ENCODE measurements around the gene CACNA2D4. TPM values are rescaled to one million over a fixed set of nuclear protein-coding genes. Genes with fewer than 3 reads are reported as not detected.
A peak's percentile ranks its signal among the peaks of the same experiment; 100 is the strongest.

CACNA2D4 gene
- total and polyA plus RNA-seq, 5 donors from 2014 or later: 2.9 to 10.4 (median 6.4) TPM

- Mint-ChIP-seq H3K27me3 (peaks cover 12% of the 10 kb centered on the region), H3K4me1 (peaks cover 0 to 40% (median 20%) of the 10 kb centered on the region in 4 donors), H3K9me3 (no peaks in the 10 kb centered on the region), H3K27ac (no peak overlapping the region), H3K36me3 (peaks cover 7% of the 10 kb centered on the region), H3K4me3 (peak overlapping the region in 1 of 4 donors; percentile 34)
- Histone ChIP-seq H3K27ac (ENCODE audit: insufficient read depth, low read length, poor library complexity, severe bottlenecking) (no peak overlapping the region), H3K4me3 (ENCODE audit: low read depth, low read length) (no peak overlapping the region), H3K4me1 (ENCODE audit: control insufficient read depth, insufficient read depth, low read length, poor library complexity, severe bottlenecking) (peaks cover 15% of the 10 kb centered on the region), H3K9me3 (ENCODE audit: control insufficient read depth in 2 of 2, low read length in 2 of 2) (no peaks in the 10 kb centered on the region), H3K36me3 (ENCODE audit: control insufficient read depth, insufficient read depth, low read length) (no peaks in the 10 kb centered on the region), H3K27me3 (ENCODE audit: control insufficient read depth, insufficient read depth, low read length) (no peaks in the 10 kb centered on the region)
- DNase-seq (no peak), ATAC-seq (ENCODE audit: low read depth in 2 of 2) (no peak)
Observed at GRCh38 chr12:1920436-1920835, 2.0 kb upstream of the CACNA2D4 start.

GRCh38 chr12:1919763-1920162 lies 1.3 kb upstream of the CACNA2D4 start:
- Histone ChIP-seq H3K36me3 (ENCODE audit: control insufficient read depth, insufficient read depth, low read length) (no peaks in the 10 kb centered on the region), H3K4me1 (ENCODE audit: control insufficient read depth, insufficient read depth, low read length, poor library complexity, severe bottlenecking) (peaks cover 20% of the 10 kb centered on the region), H3K27ac (ENCODE audit: insufficient read depth, low read length, poor library complexity, severe bottlenecking) (no peak overlapping the region), H3K27me3 (ENCODE audit: control insufficient read depth, insufficient read depth, low read length) (no peaks in the 10 kb centered on the region), H3K9me3 (ENCODE audit: control insufficient read depth in 2 of 2, low read length in 2 of 2) (no peaks in the 10 kb centered on the region), H3K4me3 (ENCODE audit: low read depth, low read length) (no peak overlapping the region)
- H3K36me3 Mint-ChIP-seq: peaks cover 7% of the 10 kb centered on the region
- no peaks in the 10 kb centered on the region for H3K9me3 Mint-ChIP-seq
- peaks cover 0 to 42% (median 20%) of the 10 kb centered on the region in 4 donors for H3K4me1 Mint-ChIP-seq
- DNase-seq (no peak), ATAC-seq (ENCODE audit: low read depth in 2 of 2) (no peak)
- H3K27ac Mint-ChIP-seq: peak overlapping the region in 1 of 3 donors; percentile 25
- no peak overlapping the region for H3K4me3 Mint-ChIP-seq
- peaks cover 8% of the 10 kb centered on the region for H3K27me3 Mint-ChIP-seq

- Mint-ChIP-seq H3K9me3 (no peaks in the 10 kb centered on the region), H3K4me3 (no peak overlapping the region), H3K4me1 (peaks cover 0 to 42% (median 17%) of the 10 kb centered on the region in 4 donors), H3K27me3 (peaks cover 7% of the 10 kb centered on the region), H3K36me3 (peaks cover 7% of the 10 kb centered on the region), H3K27ac (peak overlapping the region in 1 of 3 donors; percentile 25)
- Histone ChIP-seq H3K27ac (ENCODE audit: insufficient read depth, low read length, poor library complexity, severe bottlenecking) (no peak overlapping the region), H3K4me3 (ENCODE audit: low read depth, low read length) (no peak overlapping the region), H3K36me3 (ENCODE audit: control insufficient read depth, insufficient read depth, low read length) (no peaks in the 10 kb centered on the region), H3K4me1 (ENCODE audit: control insufficient read depth, insufficient read depth, low read length, poor library complexity, severe bottlenecking) (peaks cover 20% of the 10 kb centered on the region), H3K27me3 (ENCODE audit: control insufficient read depth, insufficient read depth, low read length) (no peaks in the 10 kb centered on the region), H3K9me3 (ENCODE audit: control insufficient read depth in 2 of 2, low read length in 2 of 2) (no peaks in the 10 kb centered on the region)
- no peak for ATAC-seq (ENCODE audit: low read depth in 2 of 2)
- no peak for DNase-seq
Observed at GRCh38 chr12:1919284-1919683, 832 bp upstream of the CACNA2D4 start.

GRCh38 chr12:1918884-1919236 lies 408 bp upstream of the CACNA2D4 start:
- ATAC-seq (ENCODE audit: low read depth in 2 of 2): no peak
- Mint-ChIP-seq H3K36me3 (peaks cover 7% of the 10 kb centered on the region), H3K9me3 (no peaks in the 10 kb centered on the region), H3K27me3 (peaks cover 7% of the 10 kb centered on the region), H3K27ac (no peak overlapping the region), H3K4me3 (no peak overlapping the region), H3K4me1 (peaks cover 0 to 42% (median 16%) of the 10 kb centered on the region in 4 donors)
- Histone ChIP-seq H3K27ac (ENCODE audit: insufficient read depth, low read length, poor library complexity, severe bottlenecking) (no peak overlapping the region), H3K4me3 (ENCODE audit: low read depth, low read length) (no peak overlapping the region), H3K4me1 (ENCODE audit: control insufficient read depth, insufficient read depth, low read length, poor library complexity, severe bottlenecking) (peaks cover 20% of the 10 kb centered on the region), H3K9me3 (ENCODE audit: control insufficient read depth in 2 of 2, low read length in 2 of 2) (no peaks in the 10 kb centered on the region), H3K36me3 (ENCODE audit: control insufficient read depth, insufficient read depth, low read length) (no peaks in the 10 kb centered on the region), H3K27me3 (ENCODE audit: control insufficient read depth, insufficient read depth, low read length) (no peaks in the 10 kb centered on the region)
- DNase-seq: no peak

GRCh38 chr12:1917172-1918070 lies 1.0 kb downstream of the CACNA2D4 start:
- Histone ChIP-seq H3K36me3 (ENCODE audit: control insufficient read depth, insufficient read depth, low read length) (no peaks in the 10 kb centered on the region), H3K9me3 (ENCODE audit: control insufficient read depth in 2 of 2, low read length in 2 of 2) (no peaks in the 10 kb centered on the region), H3K27ac (ENCODE audit: insufficient read depth, low read length, poor library complexity, severe bottlenecking) (no peak overlapping the region), H3K4me3 (ENCODE audit: low read depth, low read length) (no peak overlapping the region), H3K27me3 (ENCODE audit: control insufficient read depth, insufficient read depth, low read length) (no peaks in the 10 kb centered on the region), H3K4me1 (ENCODE audit: control insufficient read depth, insufficient read depth, low read length, poor library complexity, severe bottlenecking) (peaks cover 20% of the 10 kb centered on the region)
- no peak for DNase-seq
- no peaks in the 10 kb centered on the region for H3K9me3 Mint-ChIP-seq
- no peak overlapping the region for H3K4me3 Mint-ChIP-seq
- H3K36me3 Mint-ChIP-seq: peaks cover 7% of the 10 kb centered on the region
- no peaks in the 10 kb centered on the region for H3K27me3 Mint-ChIP-seq
- peak overlapping the region in 2 of 3 donors; percentile 40 to 46 for H3K27ac Mint-ChIP-seq
- ATAC-seq (ENCODE audit: low read depth in 2 of 2): no peak
- peaks cover 0 to 39% (median 14%) of the 10 kb centered on the region in 4 donors for H3K4me1 Mint-ChIP-seq

GRCh38 chr12:1916371-1917171 lies 1.9 kb downstream of the CACNA2D4 start:
- DNase-seq: no peak
- no peaks in the 10 kb centered on the region for H3K9me3 Mint-ChIP-seq
- H3K27ac ChIP-seq (ENCODE audit: insufficient read depth, low read length, poor library complexity, severe bottlenecking): no peak overlapping the region

GRCh38 chr12:1915082-1915968 lies 3.1 kb downstream of the CACNA2D4 start:
- Histone ChIP-seq H3K4me1 (ENCODE audit: control insufficient read depth, insufficient read depth, low read length, poor library complexity, severe bottlenecking) (peaks cover 20% of the 10 kb centered on the region), H3K27me3 (ENCODE audit: control insufficient read depth, insufficient read depth, low read length) (no peaks in the 10 kb centered on the region), H3K4me3 (ENCODE audit: low read depth, low read length) (no peak overlapping the region), H3K9me3 (ENCODE audit: control insufficient read depth in 2 of 2, low read length in 2 of 2) (no peaks in the 10 kb centered on the region), H3K36me3 (ENCODE audit: control insufficient read depth, insufficient read depth, low read length) (no peaks in the 10 kb centered on the region), H3K27ac (ENCODE audit: insufficient read depth, low read length, poor library complexity, severe bottlenecking) (no peak overlapping the region)
- Mint-ChIP-seq H3K4me1 (peaks cover 0 to 32% (median 14%) of the 10 kb centered on the region in 4 donors), H3K27me3 (no peaks in the 10 kb centered on the region), H3K27ac (peak overlapping the region; percentile 72 to 90 (median 79)), H3K36me3 (peaks cover 7% of the 10 kb centered on the region), H3K9me3 (no peaks in the 10 kb centered on the region), H3K4me3 (peak overlapping the region in 3 of 4 donors; percentile 24 to 79 (median 65))
- ATAC-seq (ENCODE audit: low read depth in 2 of 2) (peak; percentile 84 to 93), DNase-seq (peak in 2 of 3 donors; percentile 45 to 86)

More at GRCh38 chr12:1916371-1917171, 1.9 kb downstream of the CACNA2D4 start:
- H3K27me3 Mint-ChIP-seq: no peaks in the 10 kb centered on the region
- no peak for ATAC-seq (ENCODE audit: low read depth in 2 of 2)
- H3K27ac Mint-ChIP-seq: peak overlapping the region; percentile 72 to 90 (median 79)
- H3K9me3 ChIP-seq (ENCODE audit: control insufficient read depth in 2 of 2, low read length in 2 of 2): no peaks in the 10 kb centered on the region
- no peaks in the 10 kb centered on the region for H3K36me3 ChIP-seq (ENCODE audit: control insufficient read depth, insufficient read depth, low read length)
- H3K27me3 ChIP-seq (ENCODE audit: control insufficient read depth, insufficient read depth, low read length): no peaks in the 10 kb centered on the region
- peaks cover 20% of the 10 kb centered on the region for H3K4me1 ChIP-seq (ENCODE audit: control insufficient read depth, insufficient read depth, low read length, poor library complexity, severe bottlenecking)
- peaks cover 0 to 38% (median 14%) of the 10 kb centered on the region in 4 donors for H3K4me1 Mint-ChIP-seq
- H3K36me3 Mint-ChIP-seq: peaks cover 7% of the 10 kb centered on the region
- peak overlapping the region in 3 of 4 donors; percentile 4 to 79 (median 6) for H3K4me3 Mint-ChIP-seq
- no peak overlapping the region for H3K4me3 ChIP-seq (ENCODE audit: low read depth, low read length)
